ENCODE data around the gene LCE1C. TPM values are rescaled to one million over a fixed set of nuclear protein-coding genes. Genes with fewer than 3 reads are reported as not detected.

The LCE1C gene
- total RNA-seq, 1 experiment from 2014 or later: not detected

DNA sequence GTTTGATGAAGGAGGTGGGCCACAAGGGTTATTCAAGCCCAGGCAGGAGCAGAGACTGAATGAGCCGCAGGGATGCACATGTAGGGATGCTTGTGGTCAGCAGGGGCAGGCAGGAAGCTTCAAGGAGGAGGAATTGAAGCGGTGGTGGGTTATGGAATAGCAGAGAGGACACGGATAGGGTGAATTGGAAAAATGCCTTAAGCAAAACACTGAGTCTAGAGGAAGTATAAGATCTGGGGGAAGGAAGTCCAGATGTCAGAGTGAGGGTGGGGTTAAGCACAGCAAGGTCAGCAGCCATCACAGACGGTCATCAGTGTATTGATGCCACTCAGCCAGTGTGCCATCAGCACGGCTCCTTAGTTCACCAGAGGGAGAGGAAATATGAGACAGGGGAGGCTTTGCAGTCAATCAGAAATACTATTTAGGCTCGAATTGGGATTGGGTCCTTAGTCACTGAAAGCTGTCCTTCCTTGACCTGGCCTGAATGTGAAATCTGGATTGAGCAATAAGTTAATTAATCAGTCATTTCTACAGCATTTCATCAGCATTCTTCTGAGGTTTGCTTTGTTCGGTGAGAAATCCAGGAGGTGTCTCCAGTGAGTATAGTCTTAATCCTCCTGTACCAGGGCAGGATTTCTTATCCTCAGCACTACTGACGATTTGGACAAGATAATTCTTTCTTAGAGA, 37.5 kb downstream of the LCE1C start (continued):
- TF ChIP-seq, protein P1, sequence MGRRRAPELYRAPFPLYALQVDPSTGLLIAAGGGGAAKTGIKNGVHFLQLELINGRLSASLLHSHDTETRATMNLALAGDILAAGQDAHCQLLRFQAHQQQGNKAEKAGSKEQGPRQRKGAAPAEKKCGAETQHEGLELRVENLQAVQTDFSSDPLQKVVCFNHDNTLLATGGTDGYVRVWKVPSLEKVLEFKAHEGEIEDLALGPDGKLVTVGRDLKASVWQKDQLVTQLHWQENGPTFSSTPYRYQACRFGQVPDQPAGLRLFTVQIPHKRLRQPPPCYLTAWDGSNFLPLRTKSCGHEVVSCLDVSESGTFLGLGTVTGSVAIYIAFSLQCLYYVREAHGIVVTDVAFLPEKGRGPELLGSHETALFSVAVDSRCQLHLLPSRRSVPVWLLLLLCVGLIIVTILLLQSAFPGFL (CRISPR knock-in tag; IDR thresholded peaks at IDR 0.05; ENCODE audit: borderline replicate concordance): no peak
- no peak for TF ChIP-seq ZNF121 (CRISPR knock-in tag; IDR thresholded peaks at IDR 0.05)
- TF ChIP-seq, protein P2, sequence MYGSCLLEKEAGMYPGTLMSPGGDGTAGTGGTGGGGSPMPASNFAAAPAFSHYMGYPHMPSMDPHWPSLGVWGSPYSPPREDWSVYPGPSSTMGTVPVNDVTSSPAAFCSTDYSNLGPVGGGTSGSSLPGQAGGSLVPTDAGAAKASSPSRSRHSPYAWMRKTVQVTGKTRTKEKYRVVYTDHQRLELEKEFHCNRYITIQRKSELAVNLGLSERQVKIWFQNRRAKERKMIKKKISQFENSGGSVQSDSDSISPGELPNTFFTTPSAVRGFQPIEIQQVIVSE (CRISPR knock-in tag; IDR thresholded peaks at IDR 0.05; ENCODE audit: borderline replicate concordance): no peak
- TF ChIP-seq ZNF263 (CRISPR knock-in tag; IDR thresholded peaks at IDR 0.05; ENCODE audit: low read depth): no peak
- no peak for TF ChIP-seq ELF4 (CRISPR knock-in tag; IDR thresholded peaks at IDR 0.05; ENCODE audit: low read depth)
- TF ChIP-seq, protein P3, sequence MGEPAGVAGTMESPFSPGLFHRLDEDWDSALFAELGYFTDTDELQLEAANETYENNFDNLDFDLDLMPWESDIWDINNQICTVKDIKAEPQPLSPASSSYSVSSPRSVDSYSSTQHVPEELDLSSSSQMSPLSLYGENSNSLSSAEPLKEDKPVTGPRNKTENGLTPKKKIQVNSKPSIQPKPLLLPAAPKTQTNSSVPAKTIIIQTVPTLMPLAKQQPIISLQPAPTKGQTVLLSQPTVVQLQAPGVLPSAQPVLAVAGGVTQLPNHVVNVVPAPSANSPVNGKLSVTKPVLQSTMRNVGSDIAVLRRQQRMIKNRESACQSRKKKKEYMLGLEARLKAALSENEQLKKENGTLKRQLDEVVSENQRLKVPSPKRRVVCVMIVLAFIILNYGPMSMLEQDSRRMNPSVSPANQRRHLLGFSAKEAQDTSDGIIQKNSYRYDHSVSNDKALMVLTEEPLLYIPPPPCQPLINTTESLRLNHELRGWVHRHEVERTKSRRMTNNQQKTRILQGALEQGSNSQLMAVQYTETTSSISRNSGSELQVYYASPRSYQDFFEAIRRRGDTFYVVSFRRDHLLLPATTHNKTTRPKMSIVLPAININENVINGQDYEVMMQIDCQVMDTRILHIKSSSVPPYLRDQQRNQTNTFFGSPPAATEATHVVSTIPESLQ (CRISPR knock-in tag; IDR thresholded peaks at IDR 0.05): no peak
- TF ChIP-seq GRHL2 (CRISPR knock-in tag; IDR thresholded peaks at IDR 0.05; ENCODE audit: insufficient replicate concordance, severe bottlenecking): no peak
- TF ChIP-seq, protein P4, sequence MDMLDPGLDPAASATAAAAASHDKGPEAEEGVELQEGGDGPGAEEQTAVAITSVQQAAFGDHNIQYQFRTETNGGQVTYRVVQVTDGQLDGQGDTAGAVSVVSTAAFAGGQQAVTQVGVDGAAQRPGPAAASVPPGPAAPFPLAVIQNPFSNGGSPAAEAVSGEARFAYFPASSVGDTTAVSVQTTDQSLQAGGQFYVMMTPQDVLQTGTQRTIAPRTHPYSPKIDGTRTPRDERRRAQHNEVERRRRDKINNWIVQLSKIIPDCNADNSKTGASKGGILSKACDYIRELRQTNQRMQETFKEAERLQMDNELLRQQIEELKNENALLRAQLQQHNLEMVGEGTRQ (CRISPR knock-in tag; IDR thresholded peaks at IDR 0.05): no peak

DNA sequence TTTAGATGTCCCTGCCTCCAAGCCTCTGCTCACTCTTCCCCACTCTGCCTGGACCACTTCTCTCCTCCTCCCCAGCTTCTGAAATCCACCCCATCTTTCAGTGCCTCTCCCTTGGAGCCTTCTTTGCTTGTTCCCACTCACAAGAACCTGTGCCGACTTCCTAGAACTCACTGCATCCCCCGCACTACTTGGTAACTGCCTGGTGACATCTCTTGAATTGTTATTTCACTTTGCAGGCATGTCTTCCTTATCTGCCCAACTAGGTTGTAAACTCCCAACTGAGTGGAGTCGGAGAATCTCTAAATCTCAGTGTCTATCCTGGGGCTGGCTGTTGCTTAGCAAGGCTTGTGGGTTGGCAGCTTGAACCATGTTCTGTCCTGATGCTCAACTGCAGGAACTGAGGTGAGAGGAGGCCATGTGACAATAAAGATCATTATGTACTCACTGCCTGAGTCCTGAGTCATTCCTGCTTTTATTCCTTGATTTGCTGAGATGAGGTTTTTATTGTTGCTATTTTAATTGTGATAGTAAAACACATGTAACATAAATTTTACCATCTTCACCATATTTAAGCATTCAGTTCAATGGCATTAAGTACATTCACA, 44.7 kb downstream of the LCE1C start:
- TF ChIP-seq, protein P5, sequence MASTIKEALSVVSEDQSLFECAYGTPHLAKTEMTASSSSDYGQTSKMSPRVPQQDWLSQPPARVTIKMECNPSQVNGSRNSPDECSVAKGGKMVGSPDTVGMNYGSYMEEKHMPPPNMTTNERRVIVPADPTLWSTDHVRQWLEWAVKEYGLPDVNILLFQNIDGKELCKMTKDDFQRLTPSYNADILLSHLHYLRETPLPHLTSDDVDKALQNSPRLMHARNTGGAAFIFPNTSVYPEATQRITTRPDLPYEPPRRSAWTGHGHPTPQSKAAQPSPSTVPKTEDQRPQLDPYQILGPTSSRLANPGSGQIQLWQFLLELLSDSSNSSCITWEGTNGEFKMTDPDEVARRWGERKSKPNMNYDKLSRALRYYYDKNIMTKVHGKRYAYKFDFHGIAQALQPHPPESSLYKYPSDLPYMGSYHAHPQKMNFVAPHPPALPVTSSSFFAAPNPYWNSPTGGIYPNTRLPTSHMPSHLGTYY (CRISPR knock-in tag; IDR thresholded peaks at IDR 0.05): no peak
- TF ChIP-seq, protein P6, sequence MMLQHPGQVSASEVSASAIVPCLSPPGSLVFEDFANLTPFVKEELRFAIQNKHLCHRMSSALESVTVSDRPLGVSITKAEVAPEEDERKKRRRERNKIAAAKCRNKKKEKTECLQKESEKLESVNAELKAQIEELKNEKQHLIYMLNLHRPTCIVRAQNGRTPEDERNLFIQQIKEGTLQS (CRISPR knock-in tag; conservative IDR thresholded peaks at IDR 0.05): no peak
- TF ChIP-seq, protein P7, sequence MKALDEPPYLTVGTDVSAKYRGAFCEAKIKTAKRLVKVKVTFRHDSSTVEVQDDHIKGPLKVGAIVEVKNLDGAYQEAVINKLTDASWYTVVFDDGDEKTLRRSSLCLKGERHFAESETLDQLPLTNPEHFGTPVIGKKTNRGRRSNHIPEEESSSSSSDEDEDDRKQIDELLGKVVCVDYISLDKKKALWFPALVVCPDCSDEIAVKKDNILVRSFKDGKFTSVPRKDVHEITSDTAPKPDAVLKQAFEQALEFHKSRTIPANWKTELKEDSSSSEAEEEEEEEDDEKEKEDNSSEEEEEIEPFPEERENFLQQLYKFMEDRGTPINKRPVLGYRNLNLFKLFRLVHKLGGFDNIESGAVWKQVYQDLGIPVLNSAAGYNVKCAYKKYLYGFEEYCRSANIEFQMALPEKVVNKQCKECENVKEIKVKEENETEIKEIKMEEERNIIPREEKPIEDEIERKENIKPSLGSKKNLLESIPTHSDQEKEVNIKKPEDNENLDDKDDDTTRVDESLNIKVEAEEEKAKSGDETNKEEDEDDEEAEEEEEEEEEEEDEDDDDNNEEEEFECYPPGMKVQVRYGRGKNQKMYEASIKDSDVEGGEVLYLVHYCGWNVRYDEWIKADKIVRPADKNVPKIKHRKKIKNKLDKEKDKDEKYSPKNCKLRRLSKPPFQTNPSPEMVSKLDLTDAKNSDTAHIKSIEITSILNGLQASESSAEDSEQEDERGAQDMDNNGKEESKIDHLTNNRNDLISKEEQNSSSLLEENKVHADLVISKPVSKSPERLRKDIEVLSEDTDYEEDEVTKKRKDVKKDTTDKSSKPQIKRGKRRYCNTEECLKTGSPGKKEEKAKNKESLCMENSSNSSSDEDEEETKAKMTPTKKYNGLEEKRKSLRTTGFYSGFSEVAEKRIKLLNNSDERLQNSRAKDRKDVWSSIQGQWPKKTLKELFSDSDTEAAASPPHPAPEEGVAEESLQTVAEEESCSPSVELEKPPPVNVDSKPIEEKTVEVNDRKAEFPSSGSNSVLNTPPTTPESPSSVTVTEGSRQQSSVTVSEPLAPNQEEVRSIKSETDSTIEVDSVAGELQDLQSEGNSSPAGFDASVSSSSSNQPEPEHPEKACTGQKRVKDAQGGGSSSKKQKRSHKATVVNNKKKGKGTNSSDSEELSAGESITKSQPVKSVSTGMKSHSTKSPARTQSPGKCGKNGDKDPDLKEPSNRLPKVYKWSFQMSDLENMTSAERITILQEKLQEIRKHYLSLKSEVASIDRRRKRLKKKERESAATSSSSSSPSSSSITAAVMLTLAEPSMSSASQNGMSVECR (CRISPR knock-in tag; IDR thresholded peaks at IDR 0.05; ENCODE audit: borderline replicate concordance): no peak
- TF ChIP-seq CBFB (CRISPR knock-in tag; IDR thresholded peaks at IDR 0.05; ENCODE audit: low read depth): no peak
- TF ChIP-seq, protein P1 (CRISPR knock-in tag; IDR thresholded peaks at IDR 0.05; ENCODE audit: borderline replicate concordance): no peak
- TF ChIP-seq, protein P8, sequence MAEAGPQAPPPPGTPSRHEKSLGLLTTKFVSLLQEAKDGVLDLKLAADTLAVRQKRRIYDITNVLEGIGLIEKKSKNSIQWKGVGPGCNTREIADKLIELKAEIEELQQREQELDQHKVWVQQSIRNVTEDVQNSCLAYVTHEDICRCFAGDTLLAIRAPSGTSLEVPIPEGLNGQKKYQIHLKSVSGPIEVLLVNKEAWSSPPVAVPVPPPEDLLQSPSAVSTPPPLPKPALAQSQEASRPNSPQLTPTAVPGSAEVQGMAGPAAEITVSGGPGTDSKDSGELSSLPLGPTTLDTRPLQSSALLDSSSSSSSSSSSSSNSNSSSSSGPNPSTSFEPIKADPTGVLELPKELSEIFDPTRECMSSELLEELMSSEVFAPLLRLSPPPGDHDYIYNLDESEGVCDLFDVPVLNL (CRISPR knock-in tag; IDR thresholded peaks at IDR 0.05; ENCODE audit: borderline replicate concordance, low read depth): no peak
- TF ChIP-seq ZNF219 (CRISPR knock-in tag; IDR thresholded peaks at IDR 0.05; ENCODE audit: borderline replicate concordance): no peak
- TF ChIP-seq ZNF121 (CRISPR knock-in tag; IDR thresholded peaks at IDR 0.05): no peak
- TF ChIP-seq, protein P9, sequence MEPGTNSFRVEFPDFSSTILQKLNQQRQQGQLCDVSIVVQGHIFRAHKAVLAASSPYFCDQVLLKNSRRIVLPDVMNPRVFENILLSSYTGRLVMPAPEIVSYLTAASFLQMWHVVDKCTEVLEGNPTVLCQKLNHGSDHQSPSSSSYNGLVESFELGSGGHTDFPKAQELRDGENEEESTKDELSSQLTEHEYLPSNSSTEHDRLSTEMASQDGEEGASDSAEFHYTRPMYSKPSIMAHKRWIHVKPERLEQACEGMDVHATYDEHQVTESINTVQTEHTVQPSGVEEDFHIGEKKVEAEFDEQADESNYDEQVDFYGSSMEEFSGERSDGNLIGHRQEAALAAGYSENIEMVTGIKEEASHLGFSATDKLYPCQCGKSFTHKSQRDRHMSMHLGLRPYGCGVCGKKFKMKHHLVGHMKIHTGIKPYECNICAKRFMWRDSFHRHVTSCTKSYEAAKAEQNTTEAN (CRISPR knock-in tag; IDR thresholded peaks at IDR 0.05): no peak
- TF ChIP-seq CREM (CRISPR knock-in tag; IDR thresholded peaks at IDR 0.05): no peak
- ATAC-seq: no peak
- Mint-ChIP-seq H3K36me3 (peaks cover 81% of the 10 kb centered on the region), H3K4me1 (no peaks in the 10 kb centered on the region), H3K9me3 (peaks cover 89% of the 10 kb centered on the region), H3K27ac (no peak overlapping the region), H3K27me3 (ENCODE audit: low read depth) (peaks cover 8% of the 10 kb centered on the region; the same call in 1 of the 2 replicates), H3K4me3 (no peak overlapping the region)
- CTCF ChIA-PET: no interaction called here
- POLR2A ChIA-PET: no interaction called here
- DNase-seq (ENCODE audit: low spot score): no peak
